CD14-positive monocyte (primary cell): Measurements from ENCODE around the gene MICAL1. TPM values are rescaled to one million over a fixed set of nuclear protein-coding genes. Genes with fewer than 3 reads are reported as not detected.

ENCODE experiments used
- DNase-seq, 3 donors: peaks; one replicate each; pipeline ENCODE4 v3.0.0-alpha.2; 2011 to 2022
- H2AFZ ChIP-seq: 2 replicates; pipeline ENCODE4 v1.6.0; 2012; ENCODE audit warnings: mild to moderate bottlenecking, low read depth, low read length, inconsistent platforms; ENCODE audit not compliant: insufficient read depth, poor library complexity, severe bottlenecking
- H3K27ac ChIP-seq, 2 donors: 1 replicate in 1 of 2; 2 replicates in 1 of 2; pipeline ENCODE4 v1.5.1; 2012 to 2013; ENCODE audit warnings: low read length in 2 of 2, control low read depth in 1 of 2, inconsistent platforms in 1 of 2, low read depth in 1 of 2, mild to moderate bottlenecking in 1 of 2
- H3K27me3 ChIP-seq, 2 donors: one replicate each; pipeline versions ENCODE4 v1.6.0 to v1.6.1; 2011 to 2013; ENCODE audit warnings: low read length in 2 of 2; ENCODE audit not compliant: control insufficient read depth in 2 of 2, insufficient read depth in 2 of 2
- H3K36me3 ChIP-seq, 2 donors: replicated peaks in 1 of 2; 1 replicate in 1 of 2; 2 replicates in 1 of 2; pipeline versions ENCODE4 v1.5.1 to v1.6.1; 2012 to 2013; ENCODE audit warnings: low read length in 2 of 2, control low read depth in 1 of 2, inconsistent platforms in 1 of 2, mild to moderate bottlenecking in 1 of 2; ENCODE audit not compliant: insufficient read depth in 2 of 2, control insufficient read depth in 1 of 2
- H3K4me1 ChIP-seq, 2 donors: 1 replicate in 1 of 2; 2 replicates in 1 of 2; pipeline versions ENCODE4 v1.5.1 to v1.6.1; 2012 to 2013; ENCODE audit warnings: low read length in 2 of 2, control low read depth in 1 of 2, inconsistent platforms in 1 of 2, mild to moderate bottlenecking in 1 of 2, moderate library complexity in 1 of 2; ENCODE audit not compliant: insufficient read depth in 2 of 2, control insufficient read depth in 1 of 2
- H3K4me2 ChIP-seq: replicated peaks from 2 replicates; pipeline ENCODE3; 2012; ENCODE audit warnings: low read length, moderate library complexity, mild to moderate bottlenecking; ENCODE audit not compliant: poor library complexity, severe bottlenecking; ENCODE audit errors: extremely low read depth
- H3K4me3 ChIP-seq, 3 experiments: fragments of 200-600 bp in 1 of 3; sonication (generic) in 1 of 3; replicated peaks in 1 of 3; 1 replicate in 2 of 3; 2 replicates in 1 of 3; pipeline ENCODE4 v1.5.1; 2011 to 2013; ENCODE audit warnings: low read length in 3 of 3, mild to moderate bottlenecking in 3 of 3, control low read depth in 2 of 3, low read depth in 2 of 3, inconsistent platforms in 1 of 3, moderate library complexity in 1 of 3
- H3K79me2 ChIP-seq: 2 replicates; pipeline ENCODE4 v1.6.0; 2012; ENCODE audit warnings: mild to moderate bottlenecking, control low read depth, inconsistent platforms, low read length, moderate library complexity; ENCODE audit not compliant: insufficient read depth
- H3K9ac ChIP-seq: 2 replicates; pipeline ENCODE4 v1.6.0; 2017; ENCODE audit warnings: low read length, mild to moderate bottlenecking; ENCODE audit not compliant: insufficient read depth, poor library complexity, severe bottlenecking
- H3K9me3 ChIP-seq, 2 donors: replicated peaks in 1 of 2; 1 replicate in 1 of 2; 2 replicates in 1 of 2; pipeline versions ENCODE4 v1.5.1 to v1.6.1; 2012 to 2013; ENCODE audit warnings: low read length in 2 of 2, control low read depth in 1 of 2; ENCODE audit not compliant: control insufficient read depth in 1 of 2, insufficient read depth in 1 of 2
- H4K20me1 ChIP-seq: 2 replicates; pipeline ENCODE4 v1.6.0; 2012; ENCODE audit warnings: mild to moderate bottlenecking, low read length, control low read depth, moderate library complexity; ENCODE audit not compliant: insufficient read depth
- H3K27ac Mint-ChIP-seq, 7 donors: one replicate each; pipeline ENCODE4 v1.8.0; 2020; ENCODE audit warnings: mild to moderate bottlenecking in 7 of 7, mixed read lengths in 7 of 7, moderate library complexity in 6 of 7, inconsistent platforms in 2 of 7
- H3K27me3 Mint-ChIP-seq, 3 donors: one replicate each; pipeline ENCODE4 v1.8.0; 2021 to 2022; ENCODE audit warnings: low read depth in 3 of 3, mild to moderate bottlenecking in 3 of 3, mixed read lengths in 3 of 3, moderate library complexity in 3 of 3, inconsistent platforms in 1 of 3
- H3K36me3 Mint-ChIP-seq, 2 donors: one replicate each; pipeline ENCODE4 v1.8.0; 2020; ENCODE audit warnings: mixed read lengths in 2 of 2, inconsistent platforms in 1 of 2, mild to moderate bottlenecking in 1 of 2
- H3K4me1 Mint-ChIP-seq: one replicate; pipeline ENCODE4 v1.8.0; 2020; ENCODE audit warnings: mild to moderate bottlenecking, mixed read lengths
- H3K4me3 Mint-ChIP-seq, 2 donors: one replicate each; pipeline ENCODE4 v1.8.0; 2020; ENCODE audit warnings: mild to moderate bottlenecking in 2 of 2, mixed read lengths in 2 of 2, moderate library complexity in 1 of 2
- H3K9me3 Mint-ChIP-seq, 7 donors: one replicate each; pipeline ENCODE4 v1.8.0; 2020 to 2022; ENCODE audit warnings: mixed read lengths in 7 of 7, mild to moderate bottlenecking in 6 of 7, moderate library complexity in 6 of 7, inconsistent platforms in 2 of 7
- WGBS: methylation state at CpG from one replicate; pipeline ENCODE4 v1.1.5; 2013; ENCODE audit warnings: missing lambda C conversion rate; ENCODE audit not compliant: insufficient coverage; 5-methylcytosine and 5-hydroxymethylcytosine counted together
- intact Hi-C, 2 donors: fragments of 100-400 bp; cut with micrococcal nuclease; formaldehyde crosslinking; loops; one replicate each; pipeline versions ENCODE4 v1.15.0 to v1.15.1; 2023
- polyA plus RNA-seq, 3 donors: library from polyadenylated mRNA; depleted of rRNA in 1 of 3; unstranded in 2 of 3; stranded (reverse) in 1 of 3; fragments of 300-500 nt in 2 of 3; fragments of >200 nt in 1 of 3; fragmentation: Illumina TruSeq in 2 of 3; gene quantifications; 1 replicate in 2 of 3; 2 replicates in 1 of 3; pipeline ENCODE4 v1.2.3, GENCODE V29; 2012 to 2021
- TF ChIP-seq, protein P1 (sequence below): fragments of 200-600 bp; IDR thresholded peaks from one replicate; pipeline ENCODE4 v1.8.0; 2022; ENCODE audit warnings: antibody characterized with exemption, mild to moderate bottlenecking

The MICAL1 gene
- polyA plus RNA-seq, 3 donors, result 7.5 to 227 (median 13.2) TPM

DNA sequence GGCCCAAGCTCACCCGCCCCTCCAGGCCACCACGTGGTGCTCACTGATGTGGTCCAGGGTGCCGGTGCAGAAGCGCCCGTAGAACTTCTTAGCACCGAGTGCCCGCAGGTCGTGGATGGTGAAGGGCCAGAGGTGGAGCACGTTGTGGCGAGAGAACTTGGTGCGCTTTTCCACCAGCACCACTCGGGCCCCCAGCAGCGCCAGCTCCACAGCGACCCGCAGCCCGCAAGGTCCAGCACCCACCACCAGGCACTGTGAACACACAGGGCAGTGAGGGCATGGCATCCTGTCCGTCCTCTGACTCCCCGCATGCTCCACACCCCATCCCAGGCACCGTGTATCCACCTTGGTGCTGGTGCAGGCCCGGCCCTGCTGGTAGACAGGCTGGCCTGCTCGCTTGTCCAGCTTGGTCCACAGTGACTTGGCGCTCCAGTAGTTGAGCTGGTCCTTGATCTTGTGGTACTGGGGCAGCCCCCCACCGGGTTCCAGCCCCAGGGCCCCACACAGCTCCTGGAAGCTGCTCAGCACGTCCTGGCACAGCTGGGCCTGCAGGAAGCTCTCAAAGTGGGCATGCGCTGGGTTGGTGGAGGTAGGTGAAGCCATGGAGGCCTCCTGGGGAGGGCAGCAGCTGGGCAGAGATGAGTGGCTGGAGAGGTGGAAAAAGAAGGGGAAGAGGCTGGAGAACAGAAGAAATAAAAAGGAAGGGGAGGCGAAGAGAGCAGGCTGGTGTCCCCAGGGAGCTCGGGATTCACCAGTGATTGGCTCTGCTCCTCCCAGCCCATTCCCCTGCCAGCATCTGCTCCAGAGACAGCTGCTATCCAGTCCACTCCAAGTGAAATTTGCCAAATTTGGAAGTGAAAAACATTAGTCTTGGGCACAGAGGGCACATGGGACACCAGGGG, 1.7 kb downstream of the MICAL1 start:
- H3K9ac ChIP-seq, result peak overlapping the region; percentile 70
- intact Hi-C loops, result loop anchor here (2.0 to 10.0 kb wide), 2 partner anchors 29 to 359 kb away; partner anchors contain the start of genes CEP57L1 (in 1 of the 2), SESN1 (in 1 of the 2) and ZBTB24 (in 1 of the 2)
- TF ChIP-seq, protein P1, sequence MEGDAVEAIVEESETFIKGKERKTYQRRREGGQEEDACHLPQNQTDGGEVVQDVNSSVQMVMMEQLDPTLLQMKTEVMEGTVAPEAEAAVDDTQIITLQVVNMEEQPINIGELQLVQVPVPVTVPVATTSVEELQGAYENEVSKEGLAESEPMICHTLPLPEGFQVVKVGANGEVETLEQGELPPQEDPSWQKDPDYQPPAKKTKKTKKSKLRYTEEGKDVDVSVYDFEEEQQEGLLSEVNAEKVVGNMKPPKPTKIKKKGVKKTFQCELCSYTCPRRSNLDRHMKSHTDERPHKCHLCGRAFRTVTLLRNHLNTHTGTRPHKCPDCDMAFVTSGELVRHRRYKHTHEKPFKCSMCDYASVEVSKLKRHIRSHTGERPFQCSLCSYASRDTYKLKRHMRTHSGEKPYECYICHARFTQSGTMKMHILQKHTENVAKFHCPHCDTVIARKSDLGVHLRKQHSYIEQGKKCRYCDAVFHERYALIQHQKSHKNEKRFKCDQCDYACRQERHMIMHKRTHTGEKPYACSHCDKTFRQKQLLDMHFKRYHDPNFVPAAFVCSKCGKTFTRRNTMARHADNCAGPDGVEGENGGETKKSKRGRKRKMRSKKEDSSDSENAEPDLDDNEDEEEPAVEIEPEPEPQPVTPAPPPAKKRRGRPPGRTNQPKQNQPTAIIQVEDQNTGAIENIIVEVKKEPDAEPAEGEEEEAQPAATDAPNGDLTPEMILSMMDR, result no peak

DNA sequence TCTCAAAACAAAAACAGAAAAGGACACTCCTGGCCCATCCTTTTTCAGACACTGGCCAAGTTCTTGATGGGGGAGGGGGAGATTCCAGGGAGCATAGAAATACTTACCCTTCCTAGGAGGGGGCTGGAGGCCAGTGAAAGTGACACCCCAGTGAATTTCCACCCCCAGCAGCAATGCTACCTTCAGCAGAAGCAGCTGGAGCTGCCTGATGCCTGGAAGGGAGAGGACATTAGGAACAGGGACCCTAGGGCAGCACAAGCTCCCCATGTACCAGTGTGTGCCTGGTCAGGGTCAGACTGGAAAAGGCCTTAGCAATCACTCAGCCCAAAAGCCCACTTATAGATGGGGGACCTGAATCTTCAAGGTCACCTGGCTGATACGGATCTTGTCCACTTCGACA, 2.4 kb downstream of the MICAL1 start:
- Histone ChIP-seq H2AFZ (no peak overlapping the region), H3K79me2 (peaks cover 57% of the 10 kb centered on the region), H3K4me3 (no peak overlapping the region), H3K4me2 (no peak overlapping the region), H4K20me1 (peaks cover 51% of the 10 kb centered on the region), H3K9me3 (no peaks in the 10 kb centered on the region), H3K27ac (peak overlapping the region in 1 of 2 donors; percentile 84), H3K9ac (no peak overlapping the region), H3K4me1 (peaks cover 36 to 44% of the 10 kb centered on the region in 2 donors), H3K36me3 (peaks cover 38 to 53% of the 10 kb centered on the region in 2 donors), H3K27me3 (no peaks in the 10 kb centered on the region)
- DNase-seq, result no peak
- Mint-ChIP-seq H3K4me1 (peaks cover 46% of the 10 kb centered on the region), H3K27me3 (no peaks in the 10 kb centered on the region), H3K4me3 (no peak overlapping the region), H3K9me3 (peaks cover 0 to 3% (median 0%) of the 10 kb centered on the region in 7 donors), H3K27ac (peak overlapping the region in 4 of 7 donors; percentile 47 to 96 (median 75)), H3K36me3 (peaks cover 34 to 53% of the 10 kb centered on the region in 2 donors)
- 85% methylated on average over 2 of the region's 2 CpGs for WGBS
- intact Hi-C loops, result loop anchor here in 1 of 2 donors (10.0 kb wide), 1 partner anchor 358 kb away; the partner anchor contains the start of genes CEP57L1 and SESN1
- TF ChIP-seq, protein P1, result no peak

More for the DNA sequence above, 1.7 kb downstream of the MICAL1 start:
- Histone ChIP-seq H3K36me3 (peaks cover 32 to 46% of the 10 kb centered on the region in 2 donors), H3K9me3 (no peaks in the 10 kb centered on the region), H3K4me1 (peaks cover 43 to 51% of the 10 kb centered on the region in 2 donors), H3K4me2 (peak overlapping the region; percentile 81), H3K27me3 (no peaks in the 10 kb centered on the region), H3K27ac (peak overlapping the region; percentile 84 to 93), H2AFZ (no peak overlapping the region), H4K20me1 (peaks cover 44% of the 10 kb centered on the region), H3K79me2 (peaks cover 56% of the 10 kb centered on the region), H3K4me3 (peak overlapping the region; percentile 51 to 97 (median 78))
- peak overlapping the region; percentile 73 to 99 (median 88) for H3K27ac Mint-ChIP-seq
- peaks cover 33 to 47% of the 10 kb centered on the region in 2 donors for H3K36me3 Mint-ChIP-seq
- DNase-seq, result no peak
- H3K4me1 Mint-ChIP-seq, result peaks cover 49% of the 10 kb centered on the region
- 86% methylated on average over 25 of the region's 27 CpGs for WGBS
- no peaks in the 10 kb centered on the region for H3K27me3 Mint-ChIP-seq
- H3K9me3 Mint-ChIP-seq, result peaks cover 0 to 3% (median 0%) of the 10 kb centered on the region in 7 donors
- peak overlapping the region; percentile 96 to 98 for H3K4me3 Mint-ChIP-seq
